Endodermal cell (in vitro differentiated cells): ENCODE measurements around the gene POFUT1. TPM values are rescaled to one million over a fixed set of nuclear protein-coding genes. Genes with fewer than 3 reads are reported as not detected.
"Not testable (repeated sequence)": the region's sequence is repeated elsewhere in the genome, so short reads cannot be mapped to it uniquely, and the experiment has no call there.

Experiments used
- DNase-seq: peaks from one replicate; pipeline ENCODE4 v3.0.0-alpha.2; 2017
- H3K27ac ChIP-seq: 2 replicates; pipeline ENCODE4 v1.5.1; 2013; ENCODE audit warnings: mild to moderate bottlenecking, low read depth, low read length, moderate library complexity
- H3K27me3 ChIP-seq: 2 replicates; pipeline ENCODE4 v1.6.1; 2013; ENCODE audit warnings: mild to moderate bottlenecking, low read length, moderate library complexity; ENCODE audit not compliant: insufficient read depth, control insufficient read depth, poor library complexity, severe bottlenecking
- H3K36me3 ChIP-seq: 2 replicates; pipeline ENCODE4 v1.7.0; 2013; ENCODE audit warnings: mild to moderate bottlenecking, low read length, moderate library complexity; ENCODE audit not compliant: control insufficient read depth, insufficient read depth
- H3K4me1 ChIP-seq: one replicate; pipeline ENCODE4 v1.7.0; 2013; ENCODE audit warnings: low read length; ENCODE audit not compliant: control insufficient read depth, insufficient read depth
- H3K4me3 ChIP-seq: 2 replicates; pipeline ENCODE4 v1.5.1; 2013; ENCODE audit warnings: mild to moderate bottlenecking, low read length, moderate library complexity
- H3K9ac ChIP-seq: 2 replicates; pipeline ENCODE4 v1.6.1; 2013; ENCODE audit warnings: mild to moderate bottlenecking, low read length, moderate library complexity; ENCODE audit not compliant: poor library complexity, severe bottlenecking; ENCODE audit errors: extremely low read depth
- H3K9me3 ChIP-seq: 2 replicates; pipeline ENCODE4 v1.6.1; 2013; ENCODE audit warnings: mild to moderate bottlenecking, low read length, moderate library complexity; ENCODE audit not compliant: control insufficient read depth
- H3K27ac Mint-ChIP-seq: 2 replicates; pipeline ENCODE4 v1.8.0; 2020; ENCODE audit warnings: mixed read lengths
- H3K27me3 Mint-ChIP-seq: 2 replicates; pipeline ENCODE4 v1.8.0; 2021; ENCODE audit warnings: mild to moderate bottlenecking, mixed read lengths; ENCODE audit not compliant: insufficient read depth
- H3K36me3 Mint-ChIP-seq: 2 replicates; pipeline ENCODE4 v1.8.0; 2020; ENCODE audit warnings: low read depth, mixed read lengths
- H3K4me1 Mint-ChIP-seq: 2 replicates; pipeline ENCODE4 v1.8.0; 2020; ENCODE audit warnings: mixed read lengths
- H3K4me3 Mint-ChIP-seq: 2 replicates; pipeline ENCODE4 v1.8.0; 2020; ENCODE audit warnings: mild to moderate bottlenecking, moderate library complexity, mixed read lengths
- H3K9me3 Mint-ChIP-seq: 2 replicates; pipeline ENCODE4 v1.8.0; 2020; ENCODE audit warnings: mild to moderate bottlenecking, mixed read lengths
- CTCF ChIP-seq: fragments of 200-600 bp; sonication (generic); conservative IDR thresholded peaks from 2 replicates; pipeline ENCODE4 v1.5.0; 2021; ENCODE audit warnings: antibody characterized with exemption, mild to moderate bottlenecking
- WGBS, 2 experiments: methylation state at CpG; one replicate each; pipeline versions ENCODE4 v1.1.5 to v1.1.7; 2013; ENCODE audit warnings: missing lambda C conversion rate in 2 of 2, mixed read lengths in 1 of 2; ENCODE audit not compliant: insufficient coverage in 1 of 2, insufficient read length in 1 of 2; 5-methylcytosine and 5-hydroxymethylcytosine counted together
- total RNA-seq, 2 donors: library from RNA; stranded (reverse); fragmentation: NEBNext Ultra II Directional in 1 of 2; extraction: Animal tissue kit (Norgen Biotek cat#: 25700) in 1 of 2; gene quantifications; 2 replicates in 1 of 2; 3 replicates in 1 of 2; pipeline ENCODE4 v1.2.1, GENCODE V29; 2021

POFUT1 gene
- total RNA-seq, 2 donors from 2014 or later: 43.9 to 44.8 TPM

GRCh38 chr20:32192698-32193097 lies 15.0 kb upstream of the POFUT1 start:
- Histone ChIP-seq H3K27ac (no peak overlapping the region), H3K9me3 (no peaks in the 10 kb centered on the region), H3K4me1 (peaks cover 6% of the 10 kb centered on the region), H3K4me3 (no peak overlapping the region), H3K27me3 (no peaks in the 10 kb centered on the region), H3K9ac (no peak overlapping the region), H3K36me3 (peaks cover 32% of the 10 kb centered on the region)
- Mint-ChIP-seq H3K4me3 (no peak overlapping the region), H3K9me3 (no peaks in the 10 kb centered on the region), H3K27me3 (no peaks in the 10 kb centered on the region), H3K27ac (peak overlapping the region; percentile 48), H3K36me3 (peaks cover 38% of the 10 kb centered on the region), H3K4me1 (peaks cover 19% of the 10 kb centered on the region)
- no peak for TF ChIP-seq CTCF
- peak; percentile 13 for DNase-seq
- WGBS, 2 experiments: 83 to 92% methylated on average over 2 to 3 of the region's 3 CpGs

GRCh38 chr20:32193336-32193735 lies 14.3 kb upstream of the POFUT1 start:
- H3K27me3 Mint-ChIP-seq, H3K27ac ChIP-seq: not testable (repeated sequence)

GRCh38 chr20:32193996-32194395 lies 13.7 kb upstream of the POFUT1 start:
- 89 to 100% methylated on average over 1 to 6 of the region's 6 CpGs for WGBS, 2 experiments
- no peak overlapping the region for H3K9ac ChIP-seq
- no peak for TF ChIP-seq CTCF
- no peaks in the 10 kb centered on the region for H3K27me3 Mint-ChIP-seq
- H3K27me3 ChIP-seq: no peaks in the 10 kb centered on the region
- H3K36me3 Mint-ChIP-seq: peaks cover 47% of the 10 kb centered on the region
- H3K9me3 Mint-ChIP-seq: no peaks in the 10 kb centered on the region
- peaks cover 6% of the 10 kb centered on the region for H3K4me1 ChIP-seq
- peaks cover 43% of the 10 kb centered on the region for H3K36me3 ChIP-seq
- H3K27ac Mint-ChIP-seq: no peak overlapping the region
- no peaks in the 10 kb centered on the region for H3K9me3 ChIP-seq
- no peak overlapping the region for H3K27ac ChIP-seq
- no peak overlapping the region for H3K4me3 ChIP-seq
- H3K4me3 Mint-ChIP-seq: no peak overlapping the region
- peak; percentile 13 for DNase-seq
- H3K4me1 Mint-ChIP-seq: peaks cover 13% of the 10 kb centered on the region

More at GRCh38 chr20:32193336-32193735, 14.3 kb upstream of the POFUT1 start:
- peaks cover 37% of the 10 kb centered on the region for H3K36me3 ChIP-seq
- peak; percentile 17 for DNase-seq
- H3K36me3 Mint-ChIP-seq: peaks cover 43% of the 10 kb centered on the region
- H3K27ac Mint-ChIP-seq, H3K9me3 Mint-ChIP-seq, H3K27me3 ChIP-seq, H3K9ac ChIP-seq, H3K4me3 ChIP-seq, H3K4me1 ChIP-seq, H3K9me3 ChIP-seq, H3K4me3 Mint-ChIP-seq: not testable (repeated sequence)
- WGBS, 2 experiments: 97 to 100% methylated on average over 3 to 5 of the region's 5 CpGs
- H3K4me1 Mint-ChIP-seq: peaks cover 16% of the 10 kb centered on the region

- Mint-ChIP-seq H3K27me3 (no peaks in the 10 kb centered on the region), H3K9me3 (no peaks in the 10 kb centered on the region), H3K4me1 (peaks cover 7% of the 10 kb centered on the region), H3K36me3 (peaks cover 58% of the 10 kb centered on the region), H3K4me3 (no peak overlapping the region), H3K27ac (peak overlapping the region; percentile 39)
- Histone ChIP-seq H3K4me3 (no peak overlapping the region), H3K27ac (no peak overlapping the region), H3K9me3 (no peaks in the 10 kb centered on the region), H3K9ac (no peak overlapping the region), H3K36me3 (peaks cover 56% of the 10 kb centered on the region), H3K27me3 (no peaks in the 10 kb centered on the region), H3K4me1 (no peaks in the 10 kb centered on the region)
- 96 to 98% methylated on average over 7 of the region's 7 CpGs for WGBS, 2 experiments
- no peak for DNase-seq
- no peak for TF ChIP-seq CTCF
Observed at GRCh38 chr20:32195581-32195980, 12.1 kb upstream of the POFUT1 start.

GRCh38 chr20:32196613-32197012 lies 11.1 kb upstream of the POFUT1 start:
- H3K27me3 ChIP-seq, H3K4me1 Mint-ChIP-seq, H3K9ac ChIP-seq, H3K27ac Mint-ChIP-seq, H3K9me3 ChIP-seq, H3K27me3 Mint-ChIP-seq, H3K27ac ChIP-seq, H3K4me3 ChIP-seq, H3K4me3 Mint-ChIP-seq, H3K9me3 Mint-ChIP-seq, H3K4me1 ChIP-seq, DNase-seq: not testable (repeated sequence)
- H3K36me3 Mint-ChIP-seq: peaks cover 68% of the 10 kb centered on the region
- peaks cover 67% of the 10 kb centered on the region for H3K36me3 ChIP-seq
- 95 to 98% methylated on average over 7 to 9 of the region's 11 CpGs for WGBS, 2 experiments
